OCI-LY1 (cell line): ENCODE data around the gene SGTB.

Source experiments
- H2AFZ ChIP-seq: fragments of 200-600 bp; sonication (generic), shearing (Covaris generic); 2 replicates; pipeline ENCODE4 v1.6.0; 2014; ENCODE audit warnings: antibody characterized with exemption, mild to moderate bottlenecking, low read length
- H3F3A ChIP-seq: fragments of 200-600 bp; sonication (generic), shearing (Covaris generic); 2 replicates; pipeline ENCODE4 v1.6.0; 2014; ENCODE audit warnings: mild to moderate bottlenecking, antibody characterized with exemption, low read length, moderate library complexity; ENCODE audit not compliant: insufficient read depth
- H3K27ac ChIP-seq: fragments of 200-600 bp; sonication (generic); 2 replicates; pipeline ENCODE4 v1.5.1; 2014; ENCODE audit warnings: low read length, mixed run types, mild to moderate bottlenecking, low read depth; ENCODE audit not compliant: poor library complexity, severe bottlenecking
- H3K27me3 ChIP-seq: fragments of 200-600 bp; sonication (generic); 2 replicates; pipeline ENCODE4 v1.6.0; 2014; ENCODE audit warnings: antibody characterized with exemption, mild to moderate bottlenecking, low read length, moderate library complexity; ENCODE audit not compliant: insufficient read depth
- H3K36me3 ChIP-seq: fragments of 200-600 bp; sonication (generic); 2 replicates; pipeline ENCODE4 v1.6.1; 2014; ENCODE audit warnings: mild to moderate bottlenecking, antibody characterized with exemption, low read length, moderate library complexity, mixed read lengths; ENCODE audit not compliant: insufficient read depth
- H3K4me1 ChIP-seq: fragments of 200-600 bp; sonication (generic); 2 replicates; pipeline ENCODE4 v1.5.1; 2014; ENCODE audit warnings: mild to moderate bottlenecking, low read length, moderate library complexity; ENCODE audit not compliant: insufficient read depth, severe bottlenecking
- H3K4me2 ChIP-seq: fragments of 200-600 bp; sonication (generic), shearing (Covaris generic); 2 replicates; pipeline ENCODE4 v1.6.1; 2014; ENCODE audit warnings: low read length
- H3K4me3 ChIP-seq: fragments of 200-600 bp; sonication (generic); 2 replicates; pipeline ENCODE4 v1.5.1; 2014; ENCODE audit warnings: low read length, low read depth, mild to moderate bottlenecking, mixed read lengths; ENCODE audit not compliant: poor library complexity, severe bottlenecking
- H3K79me2 ChIP-seq: fragments of 200-600 bp; shearing (Covaris generic); 2 replicates; pipeline ENCODE4 v1.6.1; 2016; ENCODE audit warnings: mixed run types, low read length, mixed read lengths; ENCODE audit not compliant: insufficient read depth
- H3K9ac ChIP-seq: fragments of 200-600 bp; sonication (generic), shearing (Covaris generic); 2 replicates; pipeline ENCODE4 v1.6.1; 2014; ENCODE audit warnings: mild to moderate bottlenecking, low read length, mixed read lengths
- H3K9me2 ChIP-seq: fragments of 200-600 bp; sonication (generic), shearing (Covaris generic); 2 replicates; pipeline ENCODE4 v1.6.1; 2014; ENCODE audit warnings: low read depth, mild to moderate bottlenecking, low read length, mixed read lengths
- H3K9me3 ChIP-seq: fragments of 200-600 bp; shearing (Covaris generic); 2 replicates; pipeline ENCODE4 v1.6.1; 2014; ENCODE audit warnings: low read length, mixed read lengths
- H4K20me1 ChIP-seq: fragments of 200-600 bp; sonication (generic), shearing (Covaris generic); 2 replicates; pipeline ENCODE4 v1.6.0; 2016; ENCODE audit warnings: mild to moderate bottlenecking, low read length; ENCODE audit not compliant: insufficient read depth
- CTCF ChIP-seq: fragments of 200-600 bp; sonication (generic), shearing (Covaris generic); IDR thresholded peaks from 2 replicates; pipeline ENCODE4 v1.5.1; 2017; ENCODE audit warnings: mild to moderate bottlenecking, antibody characterized with exemption, low read length, moderate library complexity, mixed read lengths
- EZH2 ChIP-seq: fragments of 200-600 bp; sonication (generic), shearing (Covaris generic); IDR thresholded peaks from 2 replicates; pipeline ENCODE4 v1.8.0; 2017; ENCODE audit warnings: borderline replicate concordance, mixed run types, mild to moderate bottlenecking, antibody characterized with exemption, low read length, moderate library complexity, mixed read lengths

Gene SGTB

GRCh38 chr5:65722575-65723403 is 880 bp upstream of the SGTB start:
- Histone ChIP-seq H2AFZ (peak overlapping the region; percentile 70), H3K4me3 (peak overlapping the region; percentile 92)

GRCh38 chr5:65721050-65721719 is 724 bp downstream of the SGTB start:
- peaks cover 20% of the 10 kb centered on the region; the same call in 1 of the 2 replicates for H3K36me3 ChIP-seq
- peak overlapping the region; percentile 66 for H3K9ac ChIP-seq
- peak overlapping the region; percentile 96 for H3K4me2 ChIP-seq
- peak overlapping the region; percentile 20; the same call in 1 of the 2 replicates for H2AFZ ChIP-seq
- H3K9me3 ChIP-seq, result no peaks in the 10 kb centered on the region
- H3K27ac ChIP-seq, result peak overlapping the region; percentile 11
- H3K27me3 ChIP-seq, result no peaks in the 10 kb centered on the region
- H3K4me3 ChIP-seq, result peak overlapping the region; percentile 92
- no peaks in the 10 kb centered on the region for H3F3A ChIP-seq
- H4K20me1 ChIP-seq, result no peaks in the 10 kb centered on the region
- TF ChIP-seq CTCF, result no peak
- TF ChIP-seq EZH2, result no peak
- 0 out of 2 replicates have a peak, but pooled peaks cover 12% of the 10 kb centered on the region for H3K79me2 ChIP-seq
- no peaks in the 10 kb centered on the region for H3K9me2 ChIP-seq
- peaks cover 29% of the 10 kb centered on the region for H3K4me1 ChIP-seq

More at GRCh38 chr5:65722575-65723403, 880 bp upstream of the SGTB start:
- Histone ChIP-seq H4K20me1 (no peaks in the 10 kb centered on the region), H3K36me3 (peaks cover 5% of the 10 kb centered on the region; the same call in 1 of the 2 replicates), H3K9ac (peak overlapping the region; percentile 81), H3K27ac (peak overlapping the region; percentile 56), H3K4me2 (peak overlapping the region; percentile 96), H3K9me2 (no peaks in the 10 kb centered on the region), H3K79me2 (peaks cover 17% of the 10 kb centered on the region; the same call in 1 of the 2 replicates), H3F3A (no peaks in the 10 kb centered on the region), H3K9me3 (no peaks in the 10 kb centered on the region), H3K27me3 (no peaks in the 10 kb centered on the region), H3K4me1 (peaks cover 40% of the 10 kb centered on the region)
- TF ChIP-seq CTCF (no peak), EZH2 (no peak)

GRCh38 chr5:65718576-65719310 is 3.2 kb downstream of the SGTB start:
- Histone ChIP-seq H3K79me2 (0 out of 2 replicates have a peak, but pooled peaks cover 4% of the 10 kb centered on the region), H3K4me1 (peaks cover 26% of the 10 kb centered on the region), H3K9me2 (no peaks in the 10 kb centered on the region), H2AFZ (no peak overlapping the region), H4K20me1 (no peaks in the 10 kb centered on the region), H3K9me3 (no peaks in the 10 kb centered on the region), H3F3A (no peaks in the 10 kb centered on the region), H3K36me3 (peaks cover 20% of the 10 kb centered on the region; the same call in 1 of the 2 replicates), H3K27ac (no peak overlapping the region), H3K27me3 (no peaks in the 10 kb centered on the region), H3K4me2 (no peak overlapping the region), H3K9ac (no peak overlapping the region), H3K4me3 (no peak overlapping the region)
- TF ChIP-seq EZH2, result no peak
- no peak for TF ChIP-seq CTCF
